ENCODE measurements around the gene GMPPA.

Gene GMPPA

GRCh38 chr2:219498280-219499057 is at the start of gene GMPPA:
Gene GMPPA (plus strand): TSS chr2:219498891. CDS start chr2:219499976, 1,085 bp downstream.
- DNase-seq, result peak; percentile 96

GRCh38 chr2:219449609-219450008 is 49.1 kb upstream of the GMPPA start:
- DNase-seq, result no peak

GRCh38 chr2:219451661-219452360 is 46.9 kb upstream of the GMPPA start:
- DNase-seq, result peak; percentile 32

GRCh38 chr2:219452361-219453317 is 46.1 kb upstream of the GMPPA start:
- DNase-seq, result peak; percentile 48

- DNase-seq, result peak; percentile 87
Measured at GRCh38 chr2:219453671-219454590, 44.8 kb upstream of the GMPPA start.

GRCh38 chr2:219455581-219455980 is 43.1 kb upstream of the GMPPA start:
- no peak for DNase-seq

- DNase-seq, result no peak
Measured at GRCh38 chr2:219457784-219458369, 40.8 kb upstream of the GMPPA start.

- no peak for DNase-seq
Measured at GRCh38 chr2:219458996-219459395, 39.7 kb upstream of the GMPPA start.

GRCh38 chr2:219459460-219460311 is 39.0 kb upstream of the GMPPA start:
- DNase-seq, result peak; percentile 46

GRCh38 chr2:219460424-219460926 is 38.2 kb upstream of the GMPPA start:
- DNase-seq, result peak; percentile 28

- no peak for DNase-seq
Measured at GRCh38 chr2:219461047-219461514, 37.6 kb upstream of the GMPPA start.

GRCh38 chr2:219461669-219462068 is 37.0 kb upstream of the GMPPA start:
- DNase-seq, result no peak

GRCh38 chr2:219462349-219462748 is 36.3 kb upstream of the GMPPA start:
- no peak for DNase-seq

GRCh38 chr2:219464286-219465032 is 34.2 kb upstream of the GMPPA start:
- no peak for DNase-seq

GRCh38 chr2:219465659-219466561 is 32.8 kb upstream of the GMPPA start:
- no peak for DNase-seq

- DNase-seq, result no peak
Measured at GRCh38 chr2:219466816-219467735, 31.6 kb upstream of the GMPPA start.

- DNase-seq, result no peak
Measured at GRCh38 chr2:219467736-219468075, 31.0 kb upstream of the GMPPA start.

Data from NCI-H69 (cell line).